T47D (cell line): ENCODE results near the gene PPFIA1.

Experiments
- DNase-seq, 2 experiments: peaks; one replicate each; pipeline versions ENCODE4 v3.0.0 to v3.0.0-alpha.2; 2011 to 2012; ENCODE audit warnings: low read depth in 1 of 2, low spot score in 1 of 2
- JUND ChIP-seq: IDR thresholded peaks from 2 replicates; pipeline ENCODE4 v1.6.1; 2012; ENCODE audit warnings: low read depth
- in situ Hi-C: cut with HindIII; loops from 2 replicates; pipeline ENCODE4 v1.10.0; 2016; ENCODE audit warnings: low sequenced_read_pairs, low pct_unique_long_range_greater_than_20kb

PPFIA1 gene

DNA sequence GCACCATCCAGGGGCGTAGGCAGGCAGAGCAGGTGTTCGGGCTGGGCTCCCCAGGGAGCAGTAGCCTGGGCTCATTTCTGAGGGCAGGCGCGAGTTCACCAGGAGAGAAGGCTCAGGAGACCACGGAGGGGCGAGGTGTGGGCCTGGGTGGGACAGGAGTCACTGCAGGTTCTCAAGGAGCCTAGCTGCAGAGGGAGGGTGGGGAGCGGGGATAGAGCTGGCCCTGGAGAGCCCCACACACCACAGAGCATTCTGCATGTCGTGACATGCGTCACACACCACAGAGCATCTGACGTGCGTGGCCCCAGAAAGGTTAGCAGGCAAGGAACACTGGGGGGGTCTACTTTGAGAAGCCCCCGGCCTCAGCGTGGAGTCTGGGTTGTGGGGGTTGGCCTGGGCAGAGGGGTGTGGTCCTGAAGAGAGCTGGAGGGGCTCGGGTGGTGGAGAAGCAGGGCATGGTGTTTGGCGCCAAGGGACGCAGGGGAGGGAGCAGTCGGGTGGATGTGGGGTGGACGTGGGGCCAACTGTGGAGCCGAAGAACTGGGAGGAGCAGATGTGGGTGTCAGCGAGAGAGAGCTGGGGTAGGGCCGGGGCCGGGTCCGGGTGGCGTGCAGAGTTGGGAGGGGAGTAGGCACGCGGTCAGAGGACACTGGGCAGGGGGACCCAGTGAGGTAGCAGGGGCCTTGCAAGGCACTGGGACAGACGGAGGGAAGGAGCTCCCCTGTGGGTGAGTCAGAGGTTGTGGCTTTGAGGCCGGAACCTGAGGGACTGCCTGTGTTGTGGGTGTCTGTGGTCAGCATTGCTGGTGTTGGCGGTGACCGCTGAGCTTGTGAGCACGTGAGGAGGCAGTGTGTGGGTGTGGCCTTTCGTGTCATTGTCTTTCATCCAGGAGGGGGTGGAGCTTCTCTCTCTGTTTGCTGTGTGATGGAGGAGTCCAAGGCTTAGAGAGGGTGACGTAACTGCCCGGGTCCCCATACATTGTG, 153.3 kb downstream of the PPFIA1 start:
- no peak for DNase-seq
- in situ Hi-C loops = no loop called here
- TF ChIP-seq JUND = no peak

- in situ Hi-C loops = no loop called here
- no peak for DNase-seq
- TF ChIP-seq JUND = no peak
These were observed 154.4 kb downstream of the PPFIA1 start for GRCh38 chr11:70424765-70425344.

DNA sequence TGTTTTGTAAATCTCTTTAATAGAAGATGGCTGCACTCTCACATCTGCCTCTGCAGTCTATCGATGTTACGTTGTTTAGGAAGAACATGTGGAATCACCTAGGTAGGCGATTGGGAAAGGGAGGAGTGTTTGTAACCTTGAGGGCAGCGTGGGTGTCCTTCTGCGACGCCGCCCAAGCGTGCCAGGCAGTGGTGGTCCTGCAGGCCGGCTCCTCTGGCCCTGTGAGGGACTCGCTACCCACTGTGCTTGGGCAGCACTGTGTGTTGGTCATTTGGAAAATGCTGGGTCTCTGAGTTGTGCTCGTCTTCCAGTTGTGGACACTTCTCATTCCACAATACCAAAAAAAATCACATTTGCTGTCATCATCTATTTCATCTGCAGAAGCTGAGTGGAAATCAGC, 156.9 kb downstream of the PPFIA1 start:
- DNase-seq = no peak
- no peak for TF ChIP-seq JUND
- in situ Hi-C loops = no loop called here

GRCh38 chr11:70428701-70429427, 158.4 kb downstream of the PPFIA1 start:
- in situ Hi-C loops = no loop called here
- DNase-seq = no peak
- TF ChIP-seq JUND = no peak

GRCh38 chr11:70429428-70429705, 158.9 kb downstream of the PPFIA1 start:
- in situ Hi-C loops = no loop called here
- DNase-seq = no peak
- no peak for TF ChIP-seq JUND

DNA sequence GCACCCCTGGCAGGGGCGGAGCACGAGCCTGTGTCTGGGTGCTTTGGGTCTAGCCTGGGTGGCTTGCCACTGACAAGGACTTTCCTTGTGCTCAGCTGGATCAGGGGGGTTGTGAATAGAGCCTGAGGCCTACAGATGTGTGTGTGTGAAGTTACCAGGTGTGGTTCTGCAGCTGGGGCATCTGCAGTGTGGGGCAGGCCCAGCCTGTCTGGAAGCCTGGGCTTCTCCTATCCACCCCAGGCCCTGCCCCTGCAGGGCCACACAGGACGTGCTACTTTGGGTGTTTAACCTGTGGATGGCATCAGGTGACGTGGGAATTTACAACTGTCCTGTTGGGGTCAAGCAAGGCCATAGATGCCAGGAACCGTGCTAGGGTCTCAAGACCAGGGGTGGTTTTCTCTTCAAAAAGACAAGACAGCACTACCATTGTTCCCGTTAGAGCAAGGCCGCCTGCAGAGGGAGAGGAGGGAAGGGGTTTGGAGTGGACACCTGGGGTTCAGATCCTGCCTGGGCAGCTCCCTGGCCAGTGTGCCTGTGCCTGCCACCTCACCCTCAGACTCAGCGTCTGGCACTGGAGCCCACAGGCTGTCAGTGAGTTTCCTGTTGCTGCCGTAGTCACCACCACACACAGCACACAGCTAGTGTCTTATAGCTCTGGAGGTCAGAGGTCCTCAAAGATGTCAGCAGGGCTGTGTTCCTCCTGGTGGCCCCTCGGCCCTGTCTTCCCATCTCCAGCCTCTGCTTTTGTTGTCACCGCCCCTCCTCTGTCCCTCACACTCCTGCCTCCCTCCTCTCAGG, 159.4 kb downstream of the PPFIA1 start:
- no peak for DNase-seq
- in situ Hi-C loops = no loop called here
- no peak for TF ChIP-seq JUND

DNA sequence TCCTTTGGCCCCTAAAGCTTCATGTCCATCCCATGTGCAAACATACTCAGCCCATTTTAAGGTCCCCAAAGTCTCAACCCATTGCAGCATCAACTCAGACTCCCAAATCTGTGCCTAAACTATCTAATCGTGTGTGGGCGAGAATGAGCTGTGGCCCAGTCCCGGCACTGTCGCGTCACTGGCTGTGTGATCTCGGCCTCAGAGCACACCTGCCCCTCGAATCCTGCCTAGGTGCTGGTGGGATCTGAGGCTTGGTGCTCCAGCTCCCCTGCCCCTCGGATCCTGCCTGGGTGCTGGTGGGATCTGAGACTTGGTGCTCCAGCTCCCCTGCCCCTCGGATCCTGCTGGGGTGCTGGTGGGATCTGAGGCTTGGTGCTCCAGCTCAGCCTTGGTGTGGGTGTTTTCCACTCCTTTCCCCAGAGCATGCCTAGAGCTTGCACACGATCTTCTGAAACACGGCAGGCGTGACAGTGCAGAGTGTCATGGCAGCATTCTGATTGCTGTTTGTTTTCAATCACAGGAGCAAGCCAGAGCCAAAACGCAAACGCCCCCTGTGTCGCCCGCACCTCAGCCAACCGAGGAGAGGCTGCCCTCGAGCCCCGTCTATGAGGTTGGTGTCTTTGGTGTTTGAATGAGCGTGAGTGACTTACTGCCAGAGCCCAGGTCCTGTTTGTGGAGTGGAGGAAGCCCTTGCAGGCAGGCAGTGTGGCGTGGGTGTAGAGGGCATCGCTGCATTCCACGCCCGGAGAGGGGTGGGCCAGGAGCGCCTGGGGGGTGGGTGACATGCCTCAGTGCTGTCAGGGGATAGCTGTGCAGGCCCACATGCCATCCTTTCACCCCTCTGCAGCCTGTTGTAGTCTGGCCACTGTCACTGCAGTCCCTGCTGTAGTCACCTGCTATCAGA, 160.4 kb downstream of the PPFIA1 start:
- TF ChIP-seq JUND = no peak

DNA sequence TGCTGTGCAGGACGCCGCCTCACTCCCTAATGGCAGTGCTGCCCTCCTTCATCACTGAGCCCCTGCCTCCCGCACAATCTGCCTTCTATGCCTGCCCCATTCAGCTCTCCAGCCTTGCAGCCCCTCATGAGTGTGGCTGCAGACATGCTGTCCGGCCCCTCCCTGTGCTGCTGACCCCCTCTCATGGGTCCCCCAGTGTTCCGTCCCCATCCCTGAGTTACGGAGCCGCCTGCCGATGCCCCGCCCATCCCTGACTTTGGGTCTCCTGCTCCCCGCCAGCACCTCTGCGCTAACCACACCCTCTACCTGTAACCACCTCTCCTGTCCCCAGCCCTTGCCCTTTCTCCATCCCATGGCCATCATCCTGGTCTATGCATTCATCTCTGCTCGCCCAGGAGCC, 161.1 kb downstream of the PPFIA1 start:
- no peak for TF ChIP-seq JUND
- in situ Hi-C loops = no loop called here
- DNase-seq = no peak

More for the DNA sequence above, 160.4 kb downstream of the PPFIA1 start:
- DNase-seq = no peak
- in situ Hi-C loops = no loop called here

DNA sequence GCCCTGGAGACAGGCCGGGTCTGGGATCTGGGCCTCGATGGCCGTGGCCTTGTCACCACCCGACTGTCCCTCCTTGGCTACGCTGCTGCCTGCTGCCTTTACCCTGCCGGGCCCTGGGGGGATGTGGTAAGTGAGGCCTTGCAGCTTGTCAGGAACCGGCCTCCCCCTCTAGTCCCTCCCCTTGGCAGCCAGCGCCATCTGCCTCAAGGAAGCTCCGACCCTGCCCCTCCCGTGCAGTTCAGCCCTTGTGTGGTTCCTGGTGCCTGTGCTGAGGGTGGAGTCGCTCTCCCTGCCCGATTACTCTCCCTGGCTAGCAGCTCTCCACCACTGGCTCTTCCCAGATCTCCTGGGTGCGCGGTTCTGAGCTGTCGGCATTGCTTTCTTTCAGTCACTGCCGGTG, 161.6 kb downstream of the PPFIA1 start:
- in situ Hi-C loops = no loop called here
- no peak for TF ChIP-seq JUND

GRCh38 chr11:70432580-70432979, 162.1 kb downstream of the PPFIA1 start:
- DNase-seq = no peak
- no peak for TF ChIP-seq JUND
- in situ Hi-C loops = no loop called here

More for the DNA sequence above, 161.6 kb downstream of the PPFIA1 start:
- DNase-seq = no peak

- in situ Hi-C loops = no loop called here
- no peak for TF ChIP-seq JUND
- DNase-seq = no peak
These were observed 162.5 kb downstream of the PPFIA1 start for GRCh38 chr11:70433038-70433437.
